SU-DHL-6 (cell line): Measurements from ENCODE around the gene IGF2BP3.
A peak's percentile ranks its signal among the peaks of the same experiment; 100 is the strongest.

Source experiments
- CTCF ChIP-seq: fragments of 200-600 bp; sonication (generic); IDR thresholded peaks from one replicate; pipeline ENCODE4 v1.5.1; 2017; ENCODE audit warnings: antibody characterized with exemption, mild to moderate bottlenecking, low read length, moderate library complexity; ENCODE audit not compliant: insufficient read depth, poor library complexity, severe bottlenecking
- EZH2phosphoT487 ChIP-seq: fragments of 200-600 bp; sonication (generic), shearing (Covaris generic); conservative IDR thresholded peaks from 2 replicates; pipeline ENCODE4 v1.6.1; 2018; ENCODE audit warnings: mild to moderate bottlenecking, antibody characterized with exemption, low read length, moderate library complexity, mixed read lengths

- peak; percentile 95 for TF ChIP-seq CTCF
- no peak for TF ChIP-seq EZH2phosphoT487
These were observed 197.1 kb downstream of the IGF2BP3 start for GRCh38 chr7:23273141-23273599.
